HG02885 (cell line): ENCODE results near the gene FRZB.
"Not testable (repeated sequence)": the region's sequence is repeated elsewhere in the genome, so short reads cannot be mapped to it uniquely, and the experiment has no call there.

ENCODE experiments used
- ATAC-seq: cut with Tn5 transposase; IDR thresholded peaks from one replicate; pipeline ENCODE4 v1.9.1; 2021; ENCODE audit warnings: mild to moderate bottlenecking; ENCODE audit not compliant: unreplicated experiment, poor library complexity

FRZB gene

GRCh38 chr2:182890773-182891378 lies 24.4 kb upstream of the FRZB start:
- no peak for ATAC-seq

GRCh38 chr2:182890305-182890704 lies 23.9 kb upstream of the FRZB start:
- no peak for ATAC-seq

- no peak for ATAC-seq
These were observed 21.4 kb upstream of the FRZB start for GRCh38 chr2:182887753-182888415.

- ATAC-seq = no peak
These were observed 20.7 kb upstream of the FRZB start for GRCh38 chr2:182887093-182887492.

- no peak for ATAC-seq
These were observed 19.3 kb upstream of the FRZB start for GRCh38 chr2:182885771-182886170.

- no peak for ATAC-seq
These were observed 17.0 kb upstream of the FRZB start for GRCh38 chr2:182883451-182883850.

GRCh38 chr2:182880100-182880499 lies 13.7 kb upstream of the FRZB start:
- not testable (repeated sequence) for ATAC-seq

GRCh38 chr2:182876653-182877052 lies 10.2 kb upstream of the FRZB start:
- not testable (repeated sequence) for ATAC-seq

GRCh38 chr2:182870227-182870626 lies 3.8 kb upstream of the FRZB start:
- no peak for ATAC-seq

- ATAC-seq = no peak
These were observed 1.8 kb upstream of the FRZB start for GRCh38 chr2:182868054-182868796.

GRCh38 chr2:182867426-182868053 lies 1.1 kb upstream of the FRZB start:
- ATAC-seq = no peak

- ATAC-seq = no peak
These were observed 359 bp downstream of the FRZB start for GRCh38 chr2:182866095-182866460.

- ATAC-seq = no peak
These were observed 1.4 kb downstream of the FRZB start for GRCh38 chr2:182864949-182865570.

GRCh38 chr2:182863642-182864041 lies 2.8 kb downstream of the FRZB start:
- no peak for ATAC-seq

GRCh38 chr2:182862091-182862490 lies 4.3 kb downstream of the FRZB start:
- no peak for ATAC-seq

- no peak for ATAC-seq
These were observed 5.6 kb downstream of the FRZB start for GRCh38 chr2:182860858-182861257.

GRCh38 chr2:182858671-182859070 lies 7.8 kb downstream of the FRZB start:
- ATAC-seq = no peak

- ATAC-seq = no peak
These were observed 11.1 kb downstream of the FRZB start for GRCh38 chr2:182855376-182855775.

GRCh38 chr2:182854375-182855105 lies 11.9 kb downstream of the FRZB start:
- no peak for ATAC-seq

- no peak for ATAC-seq
These were observed 13.6 kb downstream of the FRZB start for GRCh38 chr2:182852801-182853200.
